DMS153 treated with DMSO at 0.1 percent for 48 hours (cell line): ENCODE data around the gene ARHGAP40.

ENCODE experiments used
- DNase-seq: peaks from one replicate; lab custom pipeline; 2025; ENCODE audit not compliant: unreplicated experiment; lab: John Stamatoyannopoulos, UW

ARHGAP40 gene

DNA sequence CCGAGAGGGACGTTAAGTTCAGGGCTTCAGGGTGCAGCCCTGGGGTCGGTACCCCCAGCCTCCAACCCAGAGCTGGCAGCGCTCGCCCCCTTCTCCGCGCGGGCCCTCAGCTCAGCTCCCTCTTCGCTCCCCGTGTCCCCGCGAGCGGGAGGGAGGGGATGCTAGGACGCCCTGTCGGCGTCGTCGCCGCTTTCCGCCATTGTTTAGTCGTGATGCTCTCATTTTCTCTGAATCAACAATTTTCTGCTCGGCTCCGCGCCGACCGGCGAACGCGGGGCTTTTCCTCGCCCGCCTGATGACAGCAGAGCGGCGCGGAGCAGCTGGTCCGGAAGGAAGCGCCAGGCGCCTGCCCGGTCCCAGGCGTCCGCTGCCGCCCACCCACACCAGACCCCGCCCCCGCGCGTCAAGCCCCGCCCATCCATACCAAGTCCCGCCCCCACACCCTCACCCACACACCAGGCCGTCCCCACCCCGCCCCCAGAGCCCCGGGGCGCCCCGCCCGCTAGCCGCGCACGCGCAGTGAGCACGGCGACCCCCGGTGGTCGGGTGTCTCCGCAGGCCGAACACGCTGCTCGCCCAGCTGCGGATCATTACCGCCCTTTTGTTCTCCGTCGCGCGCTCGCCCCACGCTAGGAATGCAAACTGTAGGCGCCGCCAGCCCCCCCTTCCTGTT, 72.6 kb downstream of the ARHGAP40 start:
- peak; percentile 13 for DNase-seq

- no peak for DNase-seq
Observed at GRCh38 chr20:38674765-38675133, 73.1 kb downstream of the ARHGAP40 start.

DNA sequence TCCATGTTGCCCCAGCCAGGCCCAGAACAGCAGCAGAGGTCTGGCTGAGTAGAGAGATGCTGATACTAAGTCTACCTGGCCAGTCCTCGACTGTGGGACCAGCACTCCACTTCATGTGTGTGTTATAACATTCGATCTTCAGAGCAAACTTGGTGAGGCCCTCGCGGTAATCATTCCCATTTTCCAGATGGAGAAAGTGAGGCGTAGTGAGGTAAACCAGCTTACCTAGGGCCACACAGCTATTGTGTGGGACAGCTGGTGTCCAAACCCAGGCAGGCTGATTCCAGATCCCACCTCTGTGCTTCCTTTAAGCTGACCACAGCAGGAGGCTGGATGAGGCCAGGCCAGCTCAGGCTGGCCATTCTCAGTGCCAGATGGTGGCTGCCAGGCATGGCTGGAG, 75.0 kb downstream of the ARHGAP40 start:
- DNase-seq, result no peak

- no peak for DNase-seq
Observed at GRCh38 chr20:38680500-38681306, 79.1 kb downstream of the ARHGAP40 start.

DNA sequence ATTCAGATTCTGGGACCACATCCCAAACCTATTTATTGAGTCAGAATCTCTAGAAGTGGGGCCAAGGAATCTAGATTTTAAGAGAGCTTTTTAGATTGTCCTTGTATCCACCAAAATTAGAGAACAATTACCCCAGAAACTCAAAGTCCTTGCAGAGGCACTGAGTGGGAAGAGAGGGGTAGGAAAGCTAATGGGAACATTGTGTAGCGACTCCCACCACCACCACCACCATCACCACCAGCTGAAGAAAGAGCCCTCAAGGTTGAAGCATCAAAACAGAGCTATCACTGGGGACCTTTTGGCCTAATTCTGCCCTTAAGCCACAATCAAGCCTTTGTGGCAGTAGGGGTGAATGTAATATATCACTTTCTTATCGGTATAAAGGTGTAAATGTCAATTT, 83.7 kb downstream of the ARHGAP40 start:
- DNase-seq, result no peak

DNA sequence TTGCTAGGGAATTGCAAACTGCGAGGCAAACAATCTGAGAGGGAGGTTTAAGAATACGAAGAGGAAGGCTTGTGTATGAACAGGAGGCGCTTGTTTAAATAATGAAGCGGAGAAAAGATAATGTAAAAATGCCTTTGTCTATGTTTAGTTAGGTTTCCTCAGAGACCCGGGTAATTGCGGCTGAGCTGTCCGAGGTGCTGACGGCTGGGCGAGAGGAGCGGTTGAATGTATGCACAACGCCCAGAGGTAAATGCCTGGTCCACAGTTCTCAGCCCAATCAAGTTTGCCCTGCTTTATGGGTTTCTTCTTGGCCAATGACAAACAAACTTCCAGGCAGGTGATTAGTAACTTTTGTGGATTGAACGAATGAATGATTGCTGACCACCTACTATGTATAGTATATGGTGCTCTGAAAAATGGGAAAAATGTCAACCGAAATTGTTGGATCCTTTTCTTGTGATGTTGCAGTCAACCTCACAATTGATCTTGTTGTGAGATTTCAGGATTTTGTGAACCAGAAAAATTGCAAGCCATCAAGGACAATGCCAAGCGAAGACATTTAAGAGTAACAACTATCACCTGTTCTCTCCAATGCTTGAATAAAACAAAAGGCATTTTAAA, 84.4 kb downstream of the ARHGAP40 start:
- no peak for DNase-seq

DNA sequence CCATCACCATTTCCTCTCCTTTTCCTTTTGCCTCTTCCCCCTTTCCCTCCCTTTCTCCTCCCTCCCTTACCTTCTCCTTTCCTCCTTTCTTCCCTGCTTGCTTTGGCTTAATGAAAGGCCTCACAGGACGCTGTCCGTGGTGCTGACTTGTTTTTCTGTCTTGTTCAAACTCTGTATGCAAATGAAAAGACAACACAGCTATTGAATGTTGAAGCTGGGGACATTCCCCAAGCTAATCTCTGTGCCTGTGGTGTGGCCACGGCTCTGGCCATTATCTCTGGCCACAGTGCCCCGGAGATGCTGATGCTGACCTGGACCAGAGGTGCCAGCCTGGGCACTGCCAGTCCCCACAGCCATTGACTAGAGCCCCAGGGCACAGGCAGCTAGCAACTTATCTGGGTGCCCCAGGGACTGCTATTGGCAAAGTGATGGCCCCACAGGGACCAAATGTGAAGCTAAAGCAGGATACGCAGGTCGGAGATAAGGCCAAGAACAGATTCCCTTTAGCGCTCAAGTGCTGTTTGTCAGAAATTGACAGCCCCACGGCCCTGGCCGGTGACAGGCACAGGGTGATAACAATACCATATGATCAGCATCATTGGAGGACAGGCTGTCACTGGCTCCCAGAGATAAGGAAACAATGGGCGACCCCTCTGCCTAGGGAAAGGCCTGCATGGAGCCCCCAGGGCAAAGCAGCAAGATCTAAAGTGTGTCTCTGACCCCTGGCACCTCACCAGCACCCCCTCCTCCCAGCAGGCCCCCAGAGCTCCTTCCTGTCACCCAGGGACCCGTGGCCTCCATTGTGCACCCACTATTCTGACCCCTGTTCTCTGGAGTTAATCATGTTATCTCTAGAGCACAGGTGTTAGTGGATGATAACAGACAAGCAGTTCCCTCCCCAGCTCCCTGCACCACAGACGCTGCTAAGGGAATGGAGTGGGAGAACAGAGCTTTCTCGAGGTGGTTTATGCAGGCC, 91.1 kb downstream of the ARHGAP40 start:
- no peak for DNase-seq

- DNase-seq, result no peak
Observed at GRCh38 chr20:38697306-38697705, 95.7 kb downstream of the ARHGAP40 start.

DNA sequence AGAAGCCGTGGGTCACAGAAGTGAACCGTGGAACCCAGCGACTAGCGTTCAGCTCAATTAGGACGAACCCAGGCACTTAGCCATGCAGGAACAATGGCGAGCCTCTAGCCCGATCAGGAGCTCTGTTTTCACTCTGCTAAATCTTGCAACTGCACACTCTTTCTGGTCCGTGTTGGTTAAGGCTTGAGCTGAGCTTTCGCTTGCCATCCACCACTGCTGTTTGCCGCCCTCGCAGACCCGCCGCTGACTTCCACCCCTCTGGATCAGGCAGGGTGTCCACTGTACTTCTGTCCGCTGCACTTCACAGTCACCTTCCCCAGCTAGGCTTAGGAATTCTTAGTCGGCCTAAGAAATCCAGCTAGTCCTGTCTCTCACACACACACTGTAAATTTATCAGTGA, 96.9 kb downstream of the ARHGAP40 start:
- no peak for DNase-seq

- DNase-seq, result no peak
Observed at GRCh38 chr20:38700141-38700540, 98.5 kb downstream of the ARHGAP40 start.
